Natural killer cell (primary cell): ENCODE measurements around the gene ELP5. TPM values are rescaled to one million over a fixed set of nuclear protein-coding genes. Genes with fewer than 3 reads are reported as not detected.

Experiments
- ATAC-seq, 3 donors: fragments of 150-1000 bp in 2 of 3; fragments of 200-7000 bp in 1 of 3; cut with Tn5 transposase; 1 replicate in 1 of 3; 2 replicates in 2 of 3; pipeline ENCODE4 v1.10.0; 2021; ENCODE audit warnings: mild to moderate bottlenecking in 2 of 3, moderate library complexity in 2 of 3
- DNase-seq, 2 donors: peaks; one replicate each; pipeline versions ENCODE4 v3.0.0 to v3.0.0-alpha.2; 2013 to 2021; ENCODE audit warnings: mixed read lengths in 1 of 2
- H3K27ac ChIP-seq: one replicate; pipeline ENCODE4 v1.5.1; 2013; ENCODE audit warnings: mild to moderate bottlenecking, low read length
- H3K27me3 ChIP-seq: one replicate; pipeline ENCODE4 v1.6.1; 2013; ENCODE audit warnings: low read length; ENCODE audit not compliant: control insufficient read depth, insufficient read depth
- H3K36me3 ChIP-seq: one replicate; pipeline ENCODE4 v1.6.1; 2013; ENCODE audit warnings: low read length; ENCODE audit not compliant: control insufficient read depth, insufficient read depth
- H3K4me1 ChIP-seq: one replicate; pipeline ENCODE4 v1.6.1; 2013; ENCODE audit warnings: low read length; ENCODE audit not compliant: control insufficient read depth, insufficient read depth
- H3K4me3 ChIP-seq: one replicate; pipeline ENCODE4 v1.5.1; 2013; ENCODE audit warnings: low read length
- H3K9me3 ChIP-seq: one replicate; pipeline ENCODE4 v1.6.1; 2013; ENCODE audit warnings: low read length; ENCODE audit not compliant: control insufficient read depth, insufficient read depth
- H3K27ac Mint-ChIP-seq, 2 donors: one replicate each; pipeline ENCODE4 v1.8.0; 2022; ENCODE audit warnings: mild to moderate bottlenecking in 2 of 2, mixed read lengths in 2 of 2, moderate library complexity in 1 of 2
- H3K27me3 Mint-ChIP-seq, 2 donors: one replicate each; pipeline ENCODE4 v1.8.0; 2022; ENCODE audit warnings: low read depth in 2 of 2, mixed read lengths in 2 of 2
- H3K36me3 Mint-ChIP-seq: one replicate; pipeline ENCODE4 v1.8.0; 2022; ENCODE audit warnings: mixed read lengths
- H3K4me1 Mint-ChIP-seq, 2 donors: one replicate each; pipeline ENCODE4 v1.8.0; 2022; ENCODE audit warnings: mixed read lengths in 2 of 2
- H3K4me3 Mint-ChIP-seq: one replicate; pipeline ENCODE4 v1.8.0; 2022; ENCODE audit warnings: mild to moderate bottlenecking, moderate library complexity, mixed read lengths
- H3K9me3 Mint-ChIP-seq, 2 donors: one replicate each; pipeline ENCODE4 v1.8.0; 2022; ENCODE audit warnings: mixed read lengths in 2 of 2
- CTCF ChIP-seq: fragments of 200-600 bp; IDR thresholded peaks from one replicate; pipeline ENCODE4 v1.8.0; 2022; ENCODE audit warnings: antibody characterized with exemption
- WGBS: methylation state at CpG from one replicate; pipeline ENCODE4 v1.1.7; 2013; ENCODE audit warnings: missing lambda C conversion rate; ENCODE audit not compliant: insufficient coverage; 5-methylcytosine and 5-hydroxymethylcytosine counted together
- intact Hi-C: fragments of 100-400 bp; cut with micrococcal nuclease; formaldehyde crosslinking; loops from one replicate; pipeline ENCODE4 v1.14.2; 2022
- total RNA-seq, 4 donors: library from RNA; stranded (reverse); fragments of 120-200 nt in 1 of 4; gene quantifications; one replicate each; pipeline versions ENCODE4 v1.2.3 to v1.2.4, GENCODE V29; 2013 to 2022

Gene ELP5
- total RNA-seq, 3 donors from 2014 or later (not counting 1 experiment from before 2014, with no cell fraction given): 30.1 to 38.5 (median 30.3) TPM

GRCh38 chr17:7250695-7251627 is 1.1 kb upstream of the ELP5 start:
- no peak for TF ChIP-seq CTCF
- Mint-ChIP-seq H3K27ac (peak overlapping the region; percentile 93 to 98), H3K36me3 (no peaks in the 10 kb centered on the region), H3K4me1 (peaks cover 41 to 43% of the 10 kb centered on the region in 2 donors), H3K9me3 (no peaks in the 10 kb centered on the region), H3K27me3 (no peaks in the 10 kb centered on the region), H3K4me3 (peak overlapping the region; percentile 92)
- Histone ChIP-seq H3K9me3 (no peaks in the 10 kb centered on the region), H3K36me3 (peaks cover 27% of the 10 kb centered on the region), H3K4me1 (peaks cover 32% of the 10 kb centered on the region), H3K4me3 (peak overlapping the region; percentile 67), H3K27ac (peak overlapping the region; percentile 96), H3K27me3 (no peaks in the 10 kb centered on the region)
- DNase-seq (peak; percentile 41 to 73), ATAC-seq (peak in 2 of 3 donors; percentile 0)
- under 1% methylated on average over 54 of the region's 55 CpGs for WGBS
- intact Hi-C loops: loop anchor here (5.0 kb wide), 3 partner anchors 34 to 311 kb away; partner anchors contain the start of genes ACADVL, DLG4, POLR2A and SENP3

DNA sequence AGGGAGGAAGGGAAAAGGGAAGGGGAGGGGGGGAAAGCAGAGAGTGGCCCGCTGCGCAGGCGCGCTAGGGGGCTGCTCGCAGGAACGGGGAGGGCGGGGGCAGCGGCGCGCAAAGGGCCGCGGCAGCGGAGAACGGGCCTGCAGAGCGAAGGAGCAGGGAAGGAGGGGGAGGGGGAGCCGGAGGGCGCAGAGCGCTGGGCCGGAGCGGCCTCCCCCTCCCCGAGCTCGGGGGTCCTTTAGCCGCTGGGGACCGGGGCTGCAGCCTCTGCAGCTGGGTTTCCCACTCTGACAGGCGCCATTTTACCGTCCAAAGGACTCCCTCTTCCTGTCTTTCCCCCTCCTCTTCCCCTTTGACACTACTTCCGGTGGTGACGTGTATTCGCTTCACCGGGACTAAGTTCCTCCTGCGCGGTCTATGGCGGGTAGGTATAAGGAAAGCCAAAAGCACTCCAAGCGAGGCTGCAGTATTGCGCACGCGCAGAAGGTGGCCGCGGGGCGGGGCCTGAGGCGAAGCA is 297 bp upstream of the ELP5 start, which contains the start of gene CTDNEP1:
CTDNEP1 (minus strand) TSS at position 74 of the 515 bp plus-strand sequence. CDS start 438 bp downstream, outside the sequence.
- Mint-ChIP-seq H3K9me3 (no peaks in the 10 kb centered on the region), H3K4me1 (peaks cover 41 to 43% of the 10 kb centered on the region in 2 donors), H3K4me3 (peak within 1 kb of the TSS; percentile 92), H3K27me3 (no peaks in the 10 kb centered on the region), H3K27ac (peak within 1 kb of the TSS; percentile 93 to 98), H3K36me3 (peaks cover 6% of the 10 kb centered on the region)
- Histone ChIP-seq H3K27ac (peak within 1 kb of the TSS; percentile 96), H3K9me3 (no peaks in the 10 kb centered on the region), H3K4me1 (peaks cover 32% of the 10 kb centered on the region), H3K36me3 (peaks cover 26% of the 10 kb centered on the region), H3K4me3 (peak within 1 kb of the TSS; percentile 67), H3K27me3 (no peaks in the 10 kb centered on the region)
- TF ChIP-seq CTCF: no peak
- ATAC-seq (peak; percentile 82 to 94 (median 86)), DNase-seq (peak; percentile 98 to 99)
- intact Hi-C loops: loop anchor here (1.0 to 5.0 kb wide), 7 partner anchors 8 to 311 kb away; partner anchors contain the start of genes ACADVL, DLG4, EIF5A and PHF23
- under 1% methylated on average over 40 of the region's 41 CpGs for WGBS

DNA sequence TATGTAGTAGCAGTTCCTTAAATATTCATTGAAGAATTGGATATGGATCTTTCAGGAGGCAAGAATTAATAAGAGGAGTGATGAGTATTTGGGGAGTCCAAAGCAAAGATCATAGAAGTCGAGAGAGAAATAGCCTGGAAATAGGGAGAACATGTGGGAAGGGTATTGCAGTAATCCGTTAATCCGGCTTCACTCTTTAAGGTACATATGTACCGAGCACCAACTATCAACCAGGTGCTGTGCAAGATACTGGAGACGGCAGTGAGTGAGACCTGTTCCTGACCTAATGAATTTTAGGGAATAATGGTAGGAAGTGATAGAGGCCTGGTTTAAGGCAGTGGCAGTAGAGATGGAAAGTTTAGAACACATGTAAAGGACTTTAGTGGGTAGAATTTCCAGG is 1.1 kb downstream of the ELP5 start:
- DNase-seq: peak in 1 of 2 donors; percentile 11
- peak overlapping the region; percentile 93 to 98 for H3K27ac Mint-ChIP-seq
- peak overlapping the region; percentile 88 for H3K4me3 Mint-ChIP-seq
- ATAC-seq: no peak
- H3K4me1 Mint-ChIP-seq: peaks cover 41 to 43% of the 10 kb centered on the region in 2 donors
- Histone ChIP-seq H3K27ac (peak overlapping the region; percentile 96), H3K27me3 (no peaks in the 10 kb centered on the region), H3K9me3 (no peaks in the 10 kb centered on the region), H3K4me1 (peaks cover 32% of the 10 kb centered on the region), H3K4me3 (peak overlapping the region; percentile 67), H3K36me3 (peaks cover 27% of the 10 kb centered on the region)
- no peaks in the 10 kb centered on the region for H3K9me3 Mint-ChIP-seq
- intact Hi-C loops: loop anchor here (2.0 to 5.0 kb wide), 5 partner anchors 14 to 309 kb away; partner anchors contain the start of genes ACADVL, DLG4, PHF23 and POLR2A
- 87% methylated on average over 5 of the region's 5 CpGs for WGBS
- TF ChIP-seq CTCF: no peak
- H3K27me3 Mint-ChIP-seq: no peaks in the 10 kb centered on the region
- peaks cover 12% of the 10 kb centered on the region for H3K36me3 Mint-ChIP-seq
